Psoas muscle (tissue), 8 donors: ENCODE results near the gene FOXL2NB. TPM values are rescaled to one million over a fixed set of nuclear protein-coding genes. Genes with fewer than 3 reads are reported as not detected.

Experiments used
- ATAC-seq, 4 donors: fragments of 200-7000 bp; cut with Tn5 transposase; one replicate each; pipeline ENCODE4 v1.9.1; 2020; ENCODE audit warnings: moderate library complexity in 3 of 4, mild to moderate bottlenecking in 2 of 4
- DNase-seq, 2 donors: peaks; one replicate each; pipeline ENCODE4 v3.0.0-alpha.2; 2020
- H3K27ac ChIP-seq: fragments of 200-600 bp; one replicate; pipeline ENCODE4 v1.8.0; 2022
- H3K27me3 ChIP-seq, 3 donors: fragments of 200-600 bp in 1 of 3; one replicate each; pipeline versions ENCODE4 v1.6.1 to v1.8.0; 2013 to 2022; ENCODE audit warnings: low read length in 2 of 3, mild to moderate bottlenecking in 2 of 3, moderate library complexity in 1 of 3; ENCODE audit not compliant: insufficient read depth in 3 of 3
- H3K36me3 ChIP-seq, 2 donors: fragments of 200-600 bp in 1 of 2; one replicate each; pipeline versions ENCODE4 v1.6.1 to v1.8.0; 2013 to 2022; ENCODE audit warnings: low read depth in 1 of 2, mild to moderate bottlenecking in 1 of 2, moderate library complexity in 1 of 2; ENCODE audit not compliant: insufficient read depth in 1 of 2
- H3K4me1 ChIP-seq: fragments of 200-600 bp; one replicate; pipeline ENCODE4 v1.8.0; 2022
- H3K4me3 ChIP-seq: fragments of 200-600 bp; one replicate; pipeline ENCODE4 v1.8.0; 2022; ENCODE audit warnings: mild to moderate bottlenecking
- H3K9me3 ChIP-seq: fragments of 200-600 bp; one replicate; pipeline ENCODE4 v1.8.0; 2022
- whole genome bisulfite sequencing, 3 donors: extraction: QIAGEN DNeasy Blood & Tissue Kit; methylation state at CpG; one replicate each; pipeline versions ENCODE4 v1.1.6 to v1.1.7; 2013; 5-methylcytosine and 5-hydroxymethylcytosine counted together
- intact Hi-C, 2 donors: fragments of 100-400 bp; cut with DNase I; formaldehyde crosslinking; loops; one replicate each; pipeline versions ENCODE4 v1.11.0 to v1.14.2; 2022
- polyA plus RNA-seq, 3 donors: library from polyadenylated mRNA; stranded (reverse); fragments of 200-250 nt; gene quantifications; one replicate each; pipeline ENCODE4 v1.2.3, GENCODE V29; 2013
- total RNA-seq, 4 donors: library from RNA; stranded (reverse); fragmentation: NEBNext Ultra II Directional in 2 of 4; extraction: Animal tissue kit (Norgen Biotek cat#: 25700) in 2 of 4; gene quantifications; one replicate each; pipeline versions ENCODE4 v1.2.1 to v1.2.4, GENCODE V29; 2021 to 2023
- TF ChIP-seq, protein P1 (sequence below): fragments of 200-600 bp; IDR thresholded peaks from one replicate; pipeline ENCODE4 v1.8.0; 2022; ENCODE audit warnings: antibody characterized with exemption
- donor health status: healthy with polysubstance abuse.
- donor health status: DM: no; HTN: no; CAD: no; lungs with moderate emphysema.
- donor health status: Bipolar disorder and iron deficiency.
- donor health status: healthy.
- donor health status: DM: yes; HTN: yes; CAD: no.
- donor health status: DM: no; HTN: no; CAD: no.
- donor health status: DM: no; HTN: no; CAD: no.
- donor health status: DM: yes; HTN: yes; CAD: no.

FOXL2NB gene
- total and polyA plus RNA-seq, 7 donors = 0.06 to 0.14 TPM; not detected in 5

GRCh38 chr3:138935505-138935862 is 11.5 kb upstream of the FOXL2NB start:
- DNase-seq (no peak), ATAC-seq (no peak)
- H3K27ac ChIP-seq = no peak overlapping the region
- no peaks in the 10 kb centered on the region for H3K9me3 ChIP-seq
- H3K27me3 ChIP-seq = peaks cover 0 to 48% (median 29%) of the 10 kb centered on the region in 3 donors
- TF ChIP-seq, protein P1, sequence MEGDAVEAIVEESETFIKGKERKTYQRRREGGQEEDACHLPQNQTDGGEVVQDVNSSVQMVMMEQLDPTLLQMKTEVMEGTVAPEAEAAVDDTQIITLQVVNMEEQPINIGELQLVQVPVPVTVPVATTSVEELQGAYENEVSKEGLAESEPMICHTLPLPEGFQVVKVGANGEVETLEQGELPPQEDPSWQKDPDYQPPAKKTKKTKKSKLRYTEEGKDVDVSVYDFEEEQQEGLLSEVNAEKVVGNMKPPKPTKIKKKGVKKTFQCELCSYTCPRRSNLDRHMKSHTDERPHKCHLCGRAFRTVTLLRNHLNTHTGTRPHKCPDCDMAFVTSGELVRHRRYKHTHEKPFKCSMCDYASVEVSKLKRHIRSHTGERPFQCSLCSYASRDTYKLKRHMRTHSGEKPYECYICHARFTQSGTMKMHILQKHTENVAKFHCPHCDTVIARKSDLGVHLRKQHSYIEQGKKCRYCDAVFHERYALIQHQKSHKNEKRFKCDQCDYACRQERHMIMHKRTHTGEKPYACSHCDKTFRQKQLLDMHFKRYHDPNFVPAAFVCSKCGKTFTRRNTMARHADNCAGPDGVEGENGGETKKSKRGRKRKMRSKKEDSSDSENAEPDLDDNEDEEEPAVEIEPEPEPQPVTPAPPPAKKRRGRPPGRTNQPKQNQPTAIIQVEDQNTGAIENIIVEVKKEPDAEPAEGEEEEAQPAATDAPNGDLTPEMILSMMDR = no peak
- intact Hi-C loops = loop anchor here (2.0 to 5.0 kb wide), 2 partner anchors 392 to 393 kb away; no protein-coding TSS in a partner anchor
- peak overlapping the region; percentile 66 for H3K4me3 ChIP-seq
- peaks cover 36% of the 10 kb centered on the region for H3K4me1 ChIP-seq
- no peaks in the 10 kb centered on the region for H3K36me3 ChIP-seq
- WGBS, 3 donors = 87 to 89% (median 88%) methylated on average over 7 of the region's 7 CpGs

DNA sequence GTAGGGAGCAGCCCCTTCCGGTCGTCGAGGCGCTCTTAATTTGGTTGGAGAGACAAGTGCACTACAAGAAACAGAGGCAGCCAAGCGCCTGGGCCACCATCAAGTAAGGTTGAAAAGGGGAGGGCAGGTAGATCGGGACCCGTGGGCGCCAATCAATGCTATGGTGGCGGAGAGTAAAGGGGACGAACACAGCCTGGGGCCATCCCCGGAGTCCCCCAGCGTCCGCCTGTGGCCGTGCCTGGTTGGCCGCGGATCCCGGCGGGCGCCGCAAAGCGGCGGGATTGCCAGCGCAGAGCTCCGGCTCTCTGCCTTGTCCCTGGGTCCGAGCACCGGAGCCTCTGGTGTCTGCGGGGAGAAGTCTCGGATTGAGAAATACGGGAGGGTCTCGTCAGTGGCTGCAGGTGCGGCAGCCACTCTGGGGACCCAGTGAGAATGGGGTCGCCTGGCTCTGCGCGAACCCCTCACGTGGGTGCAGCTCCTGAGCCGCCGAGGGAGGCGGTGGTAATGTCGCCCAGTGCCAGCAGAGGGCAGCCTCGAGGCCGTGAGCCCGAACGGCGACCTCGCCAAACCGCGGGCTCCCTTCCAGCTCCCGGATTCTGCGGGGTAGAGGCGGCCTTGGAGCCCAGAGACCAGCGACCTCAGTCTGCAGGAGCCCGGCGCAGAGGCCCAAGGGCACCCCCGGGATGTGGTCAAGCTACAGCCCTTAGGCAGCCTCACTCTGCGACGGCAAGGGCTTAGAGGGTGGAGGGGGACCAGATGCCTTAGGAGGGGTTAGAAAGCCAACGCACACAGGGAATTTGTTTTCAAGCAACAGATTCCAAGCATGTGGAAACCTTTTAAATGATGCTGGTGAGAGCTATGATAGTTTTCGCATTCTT is 10.9 kb upstream of the FOXL2NB start:
- Histone ChIP-seq H3K27ac (no peak overlapping the region), H3K27me3 (peaks cover 0 to 55% (median 29%) of the 10 kb centered on the region in 3 donors), H3K9me3 (no peaks in the 10 kb centered on the region), H3K4me1 (peaks cover 36% of the 10 kb centered on the region), H3K36me3 (no peaks in the 10 kb centered on the region), H3K4me3 (peak overlapping the region; percentile 66)
- 6 to 8% (median 6%) methylated on average over 39 to 58 of the region's 58 CpGs for WGBS, 3 donors
- DNase-seq = peak; percentile 81 to 90
- TF ChIP-seq, protein P1 = peak; percentile 93
- ATAC-seq = peak; percentile 82 to 94 (median 88)
- intact Hi-C loops = loop anchor here (2.0 to 5.0 kb wide), 2 partner anchors 391 to 393 kb away; no protein-coding TSS in a partner anchor

GRCh38 chr3:138936741-138937689 is 10.0 kb upstream of the FOXL2NB start:
- TF ChIP-seq, protein P1 = no peak
- peaks cover 36% of the 10 kb centered on the region for H3K4me1 ChIP-seq
- H3K36me3 ChIP-seq = no peaks in the 10 kb centered on the region
- DNase-seq (peak in 1 of 2 donors; percentile 54), ATAC-seq (peak in 2 of 4 donors; percentile 15 to 35)
- no peak overlapping the region for H3K27ac ChIP-seq
- WGBS, 3 donors = 15 to 23% (median 21%) methylated on average over 45 of the region's 45 CpGs
- intact Hi-C loops = loop anchor here in 1 of 2 donors (5.0 kb wide), 1 partner anchor 390 kb away; no protein-coding TSS in a partner anchor
- H3K9me3 ChIP-seq = no peaks in the 10 kb centered on the region
- H3K27me3 ChIP-seq = peaks cover 0 to 64% (median 31%) of the 10 kb centered on the region in 3 donors
- H3K4me3 ChIP-seq = peak overlapping the region; percentile 66

DNA sequence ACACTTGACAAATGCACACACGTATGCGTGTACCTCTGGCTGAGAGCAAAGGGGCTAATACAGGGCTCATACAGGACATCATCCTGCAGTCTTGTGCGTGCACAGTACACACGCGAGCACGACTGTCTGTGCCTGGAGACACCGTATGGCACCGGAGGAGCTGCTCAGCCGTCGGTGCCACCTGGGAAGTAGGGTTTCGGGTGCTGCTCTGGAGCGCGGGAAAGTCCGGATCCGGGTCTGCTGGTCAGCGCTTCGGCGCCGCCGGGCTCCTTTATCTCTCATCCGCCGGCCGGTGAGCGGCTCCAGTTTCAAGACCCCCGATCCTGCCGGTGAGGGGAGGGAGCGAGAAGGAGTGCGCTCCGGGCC is 9.3 kb upstream of the FOXL2NB start:
- WGBS, 3 donors = 9 to 25% (median 22%) methylated on average over 23 to 29 of the region's 29 CpGs
- Histone ChIP-seq H3K36me3 (no peaks in the 10 kb centered on the region), H3K27me3 (peaks cover 0 to 70% (median 31%) of the 10 kb centered on the region in 3 donors), H3K27ac (no peak overlapping the region), H3K4me1 (peaks cover 36% of the 10 kb centered on the region), H3K4me3 (no peak overlapping the region), H3K9me3 (no peaks in the 10 kb centered on the region)
- TF ChIP-seq, protein P1 = no peak
- intact Hi-C loops = loop anchor here in 1 of 2 donors (5.0 kb wide), 1 partner anchor 390 kb away; no protein-coding TSS in a partner anchor
- ATAC-seq (peak in 1 of 4 donors; percentile 16), DNase-seq (no peak)
